T-helper 1 cell (primary cell): ENCODE data around the gene PRICKLE2.

ENCODE experiments used
- DNase-seq, 5 donors: peaks; one replicate each; pipeline ENCODE4 v3.0.0-alpha.2; 2012 to 2020

PRICKLE2 gene

DNA sequence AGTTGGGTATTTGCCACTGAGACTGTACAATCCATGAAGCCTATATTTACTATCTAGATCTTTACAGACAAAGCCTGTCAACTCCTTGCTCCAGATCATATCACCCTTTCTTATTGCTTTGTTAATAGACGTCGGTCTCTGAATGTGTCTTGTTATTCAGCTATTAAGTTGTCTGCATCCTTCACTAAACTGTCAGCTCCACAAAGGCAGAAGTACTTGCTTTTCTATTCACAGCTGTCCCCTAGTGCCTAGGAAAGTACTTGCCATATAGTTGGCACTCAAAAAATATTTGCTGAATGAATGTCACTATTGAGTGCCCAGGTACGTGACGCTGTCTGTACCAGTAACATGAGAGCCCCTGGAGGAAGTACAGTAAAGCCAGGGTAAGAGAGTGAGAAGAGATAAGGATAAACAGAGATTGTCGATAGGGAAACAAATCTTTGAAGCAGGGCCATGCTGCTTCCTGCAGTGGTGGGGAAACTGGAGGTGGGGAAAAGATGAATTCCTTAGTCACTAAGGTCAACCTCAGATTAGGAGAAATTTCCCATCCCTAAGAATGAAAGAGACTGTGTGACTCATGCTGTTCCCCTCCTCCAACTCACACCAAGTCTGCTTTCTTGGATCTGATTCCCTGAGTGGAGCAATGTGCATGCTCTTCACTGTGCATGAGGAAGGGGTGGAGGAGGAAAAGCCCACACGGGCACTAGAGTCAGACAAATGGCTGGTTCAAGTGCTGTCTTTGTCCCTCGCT, 36.3 kb downstream of the PRICKLE2 start:
- no peak for DNase-seq

DNA sequence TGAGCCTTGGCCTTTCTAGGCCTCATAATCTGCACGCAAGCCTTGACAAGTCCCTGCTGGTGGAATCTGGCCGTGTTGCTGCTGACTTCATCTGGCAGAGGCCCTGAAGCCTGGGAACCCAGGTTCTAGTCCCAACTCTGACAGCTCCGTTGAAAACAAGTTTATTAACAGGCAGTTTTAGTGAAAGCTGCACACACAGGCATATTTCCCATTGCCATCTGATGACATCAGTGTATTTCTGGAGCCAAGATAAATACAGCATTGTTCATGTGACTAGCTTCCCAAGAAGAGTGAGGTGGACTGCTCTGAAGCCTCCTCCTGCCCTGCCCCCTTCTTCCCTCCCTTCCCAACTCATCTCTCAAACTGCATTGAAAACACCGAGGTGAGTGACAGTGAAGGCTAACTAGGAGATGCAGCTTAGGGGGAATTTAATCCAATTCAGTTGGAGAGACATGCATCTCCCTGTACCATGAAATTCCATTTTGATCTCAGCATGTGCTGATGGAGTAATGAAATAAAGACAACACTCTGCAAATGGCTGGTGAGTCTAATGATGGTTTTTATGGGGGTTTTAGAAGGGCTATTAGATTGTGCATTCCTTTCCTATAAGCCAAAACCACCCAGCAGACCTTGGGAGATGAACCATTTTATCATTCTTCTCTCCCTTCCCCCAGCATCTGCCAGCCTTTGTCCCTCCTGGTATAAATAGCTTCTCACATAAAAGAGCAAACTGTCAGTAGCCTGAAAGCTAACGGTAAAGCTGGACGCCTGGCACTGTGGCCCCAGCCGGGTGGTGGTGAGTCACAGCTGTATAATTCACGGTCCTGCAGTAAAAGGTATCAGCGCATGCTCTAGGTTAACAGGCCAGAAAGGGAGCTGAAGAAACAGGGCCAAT, 38.0 kb downstream of the PRICKLE2 start:
- DNase-seq = no peak

DNA sequence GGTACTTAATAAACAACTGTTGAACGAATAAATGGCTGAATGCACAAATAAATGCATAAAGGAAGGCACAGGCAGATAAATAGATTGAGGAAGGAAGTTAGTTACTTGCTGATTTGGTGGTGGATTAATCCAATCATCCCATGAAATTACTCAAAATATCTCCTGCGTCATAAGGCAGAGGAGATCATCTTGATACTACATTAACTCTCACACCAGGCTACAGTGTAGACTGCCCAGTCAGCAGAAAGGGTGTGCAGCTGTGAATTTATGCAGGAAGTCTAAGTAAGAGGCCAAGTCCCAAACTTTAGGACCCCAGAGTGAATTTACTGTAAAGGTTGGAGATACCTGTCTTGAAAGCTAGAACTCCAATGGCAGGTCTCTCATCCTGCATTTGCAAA, 38.6 kb downstream of the PRICKLE2 start:
- DNase-seq = no peak

DNA sequence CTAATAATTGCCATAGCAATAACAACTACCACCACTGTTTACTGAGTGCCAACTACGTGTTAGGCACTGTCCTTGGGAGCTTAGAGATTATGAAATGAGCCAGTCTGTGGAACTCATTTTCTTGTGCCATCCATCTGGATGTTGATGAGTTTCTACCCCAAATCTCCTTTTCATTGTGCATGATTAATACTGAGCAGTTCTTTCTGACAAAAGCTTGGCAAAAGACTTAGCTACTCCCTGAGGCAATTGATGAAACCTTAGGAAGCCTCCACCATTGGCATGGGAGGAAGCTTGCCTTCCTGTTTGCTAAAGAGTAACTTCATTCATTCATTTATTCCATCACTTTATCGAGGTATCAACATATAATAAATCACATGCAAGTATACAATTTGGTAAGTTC, 39.8 kb downstream of the PRICKLE2 start:
- DNase-seq = no peak

DNA sequence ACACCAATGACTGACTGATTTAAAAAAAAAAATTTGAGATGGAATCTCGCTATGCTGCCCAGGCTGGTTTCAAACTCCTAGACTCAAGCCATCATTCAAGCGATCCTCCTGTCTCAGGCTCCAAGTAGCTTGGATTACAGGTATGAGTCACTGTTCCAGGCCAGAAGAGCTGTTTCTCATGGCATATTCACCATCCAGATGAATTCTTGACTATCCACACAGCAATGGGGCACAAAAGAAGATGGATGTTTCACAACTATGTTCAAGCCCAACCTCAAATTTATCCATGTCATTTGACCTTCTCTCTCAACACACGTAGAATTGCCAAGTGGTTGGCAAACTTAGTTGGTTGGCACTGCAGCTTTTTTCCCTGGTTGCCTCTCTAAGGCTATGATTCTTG, 40.6 kb downstream of the PRICKLE2 start:
- DNase-seq = no peak

DNA sequence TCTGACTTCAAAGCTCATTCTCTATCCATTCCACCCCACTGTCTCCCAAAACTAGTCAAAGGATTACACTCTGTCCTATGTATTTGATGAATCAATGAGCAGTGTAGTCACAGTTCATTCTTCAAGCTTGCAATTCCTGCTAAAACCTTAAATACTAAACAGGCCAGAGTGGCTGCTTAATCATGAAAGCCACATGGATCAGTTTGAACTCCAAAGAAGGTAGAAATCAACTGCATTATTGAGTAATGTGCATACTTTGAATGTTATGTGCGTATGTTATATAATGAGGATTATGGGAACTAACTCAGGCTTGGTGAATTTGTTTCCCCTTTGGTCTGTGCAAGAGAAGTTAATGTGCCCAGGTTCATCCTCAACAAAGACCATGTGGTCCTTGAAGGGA, 45.4 kb downstream of the PRICKLE2 start:
- DNase-seq = no peak

DNA sequence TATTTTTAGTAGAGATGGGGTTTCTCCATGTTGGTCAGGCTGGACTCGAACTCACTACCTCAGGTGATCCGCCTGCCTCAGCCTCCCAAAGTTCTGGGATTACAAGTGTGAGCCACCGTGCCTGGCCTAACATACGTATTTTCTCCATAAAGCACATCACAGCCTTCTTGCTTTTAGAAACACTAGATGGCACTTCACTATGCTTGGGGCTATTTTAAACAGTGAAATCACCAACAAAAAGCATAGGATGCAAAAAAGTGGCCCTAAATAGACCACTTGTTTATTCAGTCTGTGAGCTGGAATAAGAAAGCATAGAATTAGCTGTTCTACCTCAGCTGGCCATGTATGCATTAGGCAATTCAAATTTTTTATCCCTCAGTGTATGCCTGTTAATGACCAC, 46.0 kb downstream of the PRICKLE2 start:
- no peak for DNase-seq

DNA sequence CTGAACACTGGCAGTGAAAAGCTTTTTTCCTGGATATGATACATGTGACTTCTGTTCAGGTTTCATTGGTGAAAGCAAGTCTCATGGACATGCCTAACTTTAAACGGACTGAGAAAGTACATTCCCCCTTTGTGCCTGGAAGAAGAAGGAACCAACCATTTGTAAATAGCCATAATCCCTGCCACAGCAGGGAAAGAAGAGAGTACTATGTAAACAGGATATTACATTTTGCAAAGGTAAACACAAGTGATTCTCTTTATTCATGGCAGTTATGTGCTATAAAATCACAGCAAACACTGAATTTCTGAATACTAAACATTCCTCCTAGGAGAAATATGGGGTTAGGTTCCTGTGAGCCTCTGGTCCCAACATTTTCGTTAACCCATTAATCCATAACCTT, 46.8 kb downstream of the PRICKLE2 start:
- DNase-seq = no peak

DNA sequence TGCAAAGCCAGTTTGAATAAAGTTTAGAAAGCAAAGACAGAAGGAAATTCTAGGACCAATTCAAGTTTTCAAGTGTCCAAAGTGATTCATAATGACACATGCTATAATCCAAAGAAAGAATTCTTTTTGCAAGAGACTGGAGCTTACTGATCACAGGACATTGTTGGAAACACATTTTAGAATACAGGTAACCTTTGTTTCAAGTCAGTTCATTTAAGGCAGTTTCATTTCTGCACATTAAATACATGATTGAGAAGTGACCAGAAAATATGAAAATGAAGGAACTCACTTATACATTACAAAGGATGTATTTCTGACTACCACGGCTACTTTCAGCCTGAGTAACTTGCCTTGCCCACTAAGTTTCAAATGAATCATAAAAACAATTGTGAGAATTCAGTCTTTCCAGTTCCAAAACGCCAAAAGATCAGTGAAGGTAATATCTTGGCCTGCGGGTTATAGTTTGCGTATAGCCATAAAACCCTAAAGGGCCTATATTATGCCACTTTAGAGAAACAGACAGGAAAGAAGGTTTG, 48.7 kb downstream of the PRICKLE2 start:
- no peak for DNase-seq

DNA sequence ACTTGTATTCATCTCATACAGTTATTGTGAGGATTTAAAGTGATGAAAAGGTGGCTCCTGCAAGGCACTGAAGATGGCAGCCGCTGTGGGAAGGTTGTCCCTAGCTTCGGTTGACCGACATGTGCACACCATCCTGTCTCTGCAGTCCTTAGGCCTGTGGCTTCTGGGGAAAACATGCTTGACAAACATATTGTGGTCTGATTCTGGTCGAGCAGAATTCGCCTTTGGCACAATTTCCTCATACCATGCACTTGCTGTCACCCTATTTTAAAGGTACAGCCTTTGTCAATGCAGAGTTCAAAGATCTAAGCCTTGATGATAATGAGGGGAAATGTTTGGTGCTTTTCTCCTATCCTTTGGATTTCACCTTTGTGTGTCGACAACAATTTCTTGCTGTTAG, 50.9 kb downstream of the PRICKLE2 start:
- DNase-seq = no peak

DNA sequence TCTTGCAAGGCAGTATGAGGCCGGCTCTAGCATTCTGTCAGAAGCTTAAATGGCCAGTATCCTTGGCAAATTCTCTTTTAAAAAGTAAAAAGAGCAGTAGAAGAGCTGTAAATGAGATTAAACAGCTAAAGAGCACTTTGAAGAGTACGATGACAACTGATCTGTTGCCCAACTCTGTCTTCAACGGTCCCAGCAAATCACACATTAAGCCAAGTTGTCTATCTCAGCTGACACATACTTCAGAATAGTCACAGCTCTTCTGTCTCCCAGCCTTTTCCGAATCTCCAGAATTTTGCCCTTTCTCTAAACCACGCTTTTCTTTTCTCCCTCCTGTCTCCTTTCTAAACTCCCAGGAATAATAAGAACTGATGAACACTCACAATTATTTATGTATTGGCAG, 51.7 kb downstream of the PRICKLE2 start:
- DNase-seq = no peak

DNA sequence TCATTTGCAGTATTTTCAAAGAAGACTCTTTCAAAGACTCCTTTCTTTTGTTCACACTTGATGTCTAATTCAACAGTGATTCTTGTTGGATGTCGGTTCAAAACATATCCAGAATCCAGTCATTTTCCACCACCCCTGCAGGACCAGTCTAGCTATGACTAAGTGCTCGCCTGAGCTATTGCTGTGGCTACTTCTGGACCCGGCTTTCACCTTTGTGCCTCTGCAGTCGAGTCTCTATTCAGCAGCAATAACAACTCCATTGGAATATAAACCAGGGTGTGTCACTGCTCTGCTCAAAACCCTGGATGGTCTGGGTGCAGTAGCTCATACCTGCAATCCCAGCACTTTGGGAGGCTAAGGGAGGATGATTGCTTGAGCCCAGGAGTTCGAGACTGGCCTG, 55.0 kb downstream of the PRICKLE2 start:
- no peak for DNase-seq

DNA sequence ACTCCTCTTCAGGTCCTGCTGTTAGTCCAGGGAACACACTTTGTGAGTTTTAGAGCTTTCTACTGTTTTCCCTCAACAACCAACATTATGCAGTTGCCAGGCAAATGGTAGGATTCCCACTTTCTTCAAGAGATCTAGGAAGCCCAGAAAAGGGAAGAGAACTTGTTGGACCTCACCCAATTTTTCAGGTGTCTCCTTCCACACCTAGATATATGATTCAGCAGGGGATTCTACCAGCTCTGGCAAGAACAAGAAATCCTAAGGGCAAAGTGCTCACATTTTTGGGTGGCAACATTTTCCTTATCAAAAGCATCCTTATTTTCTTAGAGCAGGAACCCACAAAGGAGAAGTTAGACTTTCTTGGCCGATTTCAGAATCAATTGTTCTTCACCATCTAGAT, 57.4 kb downstream of the PRICKLE2 start:
- no peak for DNase-seq

DNA sequence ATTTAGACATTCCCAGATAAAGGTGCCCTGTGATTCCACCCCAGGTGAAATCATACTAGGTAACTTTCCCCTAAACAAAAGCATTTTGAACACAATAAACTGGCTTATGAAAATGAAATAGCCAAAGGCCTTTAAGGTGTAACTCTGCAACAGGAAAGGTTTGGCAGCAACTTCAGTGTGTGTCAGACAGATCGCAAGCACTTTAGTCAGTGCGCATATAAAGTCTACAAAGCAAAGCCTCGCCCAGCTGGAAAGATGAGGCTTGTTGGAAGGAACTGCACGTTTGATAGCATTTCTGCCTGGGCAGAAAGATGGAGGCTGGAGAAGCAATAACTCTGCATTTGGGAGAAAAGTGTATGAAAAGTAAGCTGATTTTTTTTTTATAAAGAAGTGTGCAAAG, 57.9 kb downstream of the PRICKLE2 start:
- no peak for DNase-seq

DNA sequence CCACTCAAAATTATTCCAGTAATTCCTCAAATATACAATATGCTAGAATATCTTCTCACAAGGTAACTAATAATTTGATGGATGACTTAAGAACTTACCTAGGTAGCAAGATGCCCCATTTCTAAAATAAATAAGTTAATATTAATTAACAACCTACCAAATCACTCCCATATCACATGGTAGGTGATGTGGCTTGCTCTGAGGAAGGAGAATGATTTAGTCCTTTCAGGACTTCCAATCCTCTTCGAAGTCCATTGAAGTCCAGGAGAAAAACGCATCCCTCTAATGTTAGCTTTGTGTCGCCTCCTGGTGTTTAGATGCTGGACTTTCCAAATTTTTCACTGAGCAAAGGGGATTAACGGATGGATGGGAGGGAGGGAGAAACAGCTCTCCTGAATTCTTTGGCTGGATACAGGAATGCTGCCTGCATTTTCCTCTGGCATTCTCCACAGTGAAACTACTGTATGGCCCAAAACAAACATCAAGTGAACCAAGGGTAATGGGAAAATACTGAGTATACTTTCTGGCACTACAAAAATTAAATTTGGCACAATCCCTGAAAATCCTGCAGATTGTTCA, 58.6 kb downstream of the PRICKLE2 start:
- DNase-seq = no peak

DNA sequence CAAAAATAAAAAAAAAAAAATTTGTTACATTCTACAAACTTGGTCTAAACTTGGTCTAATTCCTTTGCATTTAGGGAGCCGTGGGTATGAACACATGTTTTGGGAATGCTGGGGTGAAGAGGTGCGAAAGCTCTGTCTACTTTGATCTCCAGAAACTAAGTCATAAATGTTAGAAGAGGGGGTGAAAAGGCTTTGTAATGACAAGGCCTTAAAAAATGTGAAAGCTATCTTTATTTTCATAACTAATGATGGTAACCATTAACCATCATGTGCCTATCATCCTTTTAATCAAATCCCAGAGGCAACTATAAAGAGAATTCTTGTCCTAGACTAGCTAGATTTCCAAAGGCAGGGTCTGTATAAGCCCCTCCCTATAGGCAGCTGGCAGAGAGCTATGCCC, 60.9 kb downstream of the PRICKLE2 start:
- DNase-seq = no peak

DNA sequence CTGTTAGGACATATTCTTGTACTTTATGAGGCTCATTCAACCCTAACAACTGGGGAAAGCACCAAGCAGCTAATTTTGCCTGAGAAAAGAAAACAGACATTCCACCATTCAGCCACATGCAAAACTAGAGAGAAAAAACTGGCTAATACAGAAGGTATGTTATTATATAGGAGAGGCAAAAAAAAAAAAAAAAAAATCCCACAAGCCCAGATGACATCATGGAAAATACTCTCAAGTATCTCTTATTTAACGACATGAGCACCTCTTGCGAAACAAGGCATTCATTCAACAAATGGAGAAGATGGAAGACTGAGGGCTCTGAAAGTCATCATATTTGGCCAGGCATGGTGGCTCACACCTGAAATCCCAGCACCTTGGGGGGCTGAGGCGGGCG, 61.5 kb downstream of the PRICKLE2 start:
- no peak for DNase-seq

DNA sequence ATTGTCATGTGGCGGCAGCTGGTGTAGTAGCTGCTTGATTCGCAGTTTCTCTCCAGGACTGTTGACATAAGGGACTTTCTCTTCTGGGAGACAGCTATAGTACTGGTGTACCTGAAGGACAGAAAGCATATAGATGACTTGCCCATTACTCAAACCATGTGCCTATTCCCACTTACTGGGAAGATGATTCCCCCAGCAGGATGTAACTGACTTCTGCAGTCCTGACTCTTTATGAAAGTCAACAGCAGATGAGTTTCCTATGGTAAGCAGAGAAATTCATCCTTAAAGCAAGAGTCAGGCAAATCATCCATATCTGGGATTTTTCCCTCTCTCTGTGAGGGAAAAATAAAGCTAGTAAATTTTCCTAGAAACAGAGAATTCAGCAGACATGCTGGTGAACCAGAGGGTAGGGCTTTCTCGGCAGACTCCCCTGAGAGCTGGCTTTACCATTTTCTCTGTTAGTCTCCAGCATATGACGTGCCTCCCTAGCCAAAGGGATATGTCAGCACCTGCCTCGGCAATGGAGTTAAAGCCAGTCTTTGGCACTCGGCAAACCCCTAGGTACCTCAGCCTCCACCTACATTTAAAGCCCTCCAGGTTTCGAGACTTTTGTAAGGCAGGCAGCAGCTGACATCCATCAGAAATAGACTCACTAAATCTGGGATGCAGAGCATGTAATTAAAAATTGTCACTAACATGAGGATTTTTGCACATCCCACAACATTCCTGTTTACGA, 62.1 kb downstream of the PRICKLE2 start:
- no peak for DNase-seq

DNA sequence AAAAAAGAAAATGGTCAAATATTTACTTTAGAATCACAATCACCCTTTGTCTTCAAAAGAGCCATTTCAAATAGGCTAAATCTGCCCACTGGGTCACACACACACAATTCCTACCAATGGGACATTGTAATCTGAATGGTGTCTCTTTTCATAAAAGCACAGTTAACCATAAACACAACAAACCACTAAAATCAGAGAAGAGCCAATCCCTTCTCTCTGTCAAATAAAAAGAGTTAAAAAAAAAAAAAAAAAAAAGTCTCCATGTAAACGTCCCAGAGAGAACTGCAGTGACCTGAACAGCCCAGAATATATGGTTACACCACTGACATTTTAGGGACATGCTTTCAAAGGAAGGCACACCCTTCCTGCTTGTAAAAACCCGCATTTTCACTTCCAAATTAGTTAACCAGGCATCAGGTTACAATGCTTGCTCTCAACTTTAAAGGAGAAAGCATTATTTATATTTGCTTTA, 63.7 kb downstream of the PRICKLE2 start:
- no peak for DNase-seq

DNA sequence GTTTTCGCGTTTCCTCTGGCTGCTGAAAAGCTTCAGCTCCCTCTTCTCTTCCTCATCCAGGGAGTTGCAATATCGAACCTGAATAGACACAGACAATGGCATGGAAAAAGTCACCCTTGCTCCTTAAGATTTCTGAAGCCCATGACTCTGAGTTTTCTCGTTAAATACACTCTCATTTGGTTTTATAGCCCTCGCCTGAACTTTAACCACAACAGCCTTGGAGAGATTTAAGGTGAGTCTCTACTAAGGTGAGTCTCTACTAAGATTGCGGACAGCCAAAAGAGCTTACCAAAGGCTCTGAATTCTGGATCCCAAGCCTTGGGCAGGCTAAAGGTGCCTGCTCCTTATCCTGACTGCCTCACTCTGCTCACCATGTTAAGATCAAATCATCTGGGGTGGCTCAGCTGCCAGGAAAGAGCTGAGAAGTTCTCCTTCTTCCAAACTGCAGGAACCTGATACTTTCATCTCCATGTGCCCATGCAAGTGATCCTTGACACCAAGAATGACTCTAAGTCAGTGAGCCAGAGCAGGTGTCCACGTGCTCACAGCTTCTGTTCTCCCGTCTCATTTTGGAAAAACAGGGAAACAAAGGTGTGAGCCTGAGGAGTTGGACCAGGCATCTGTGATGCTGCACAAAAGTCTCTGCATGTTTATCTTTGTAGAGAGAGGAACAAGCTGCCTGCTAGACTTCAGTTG, 65.1 kb downstream of the PRICKLE2 start:
- no peak for DNase-seq

DNA sequence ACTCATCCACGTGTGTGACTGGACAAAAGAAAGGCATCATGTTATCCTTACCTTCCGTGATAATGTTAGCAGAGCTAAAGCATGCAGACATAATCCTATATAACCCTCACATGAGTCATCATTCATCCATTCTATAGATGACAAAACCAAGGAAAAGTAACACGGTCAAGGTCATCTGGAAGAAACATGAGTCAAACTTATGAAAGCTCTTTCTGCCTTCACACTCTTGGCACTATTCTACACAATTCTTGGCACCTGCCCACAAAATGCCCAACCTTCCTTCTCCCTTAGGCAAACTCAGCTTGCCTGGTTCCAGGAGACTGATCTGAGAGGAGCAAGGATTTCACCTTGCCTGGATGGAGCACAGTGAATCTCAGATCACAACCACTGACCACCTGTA, 66.9 kb downstream of the PRICKLE2 start:
- no peak for DNase-seq
